ENCODE measurements around the gene SERPINE1.

Gene SERPINE1

DNA sequence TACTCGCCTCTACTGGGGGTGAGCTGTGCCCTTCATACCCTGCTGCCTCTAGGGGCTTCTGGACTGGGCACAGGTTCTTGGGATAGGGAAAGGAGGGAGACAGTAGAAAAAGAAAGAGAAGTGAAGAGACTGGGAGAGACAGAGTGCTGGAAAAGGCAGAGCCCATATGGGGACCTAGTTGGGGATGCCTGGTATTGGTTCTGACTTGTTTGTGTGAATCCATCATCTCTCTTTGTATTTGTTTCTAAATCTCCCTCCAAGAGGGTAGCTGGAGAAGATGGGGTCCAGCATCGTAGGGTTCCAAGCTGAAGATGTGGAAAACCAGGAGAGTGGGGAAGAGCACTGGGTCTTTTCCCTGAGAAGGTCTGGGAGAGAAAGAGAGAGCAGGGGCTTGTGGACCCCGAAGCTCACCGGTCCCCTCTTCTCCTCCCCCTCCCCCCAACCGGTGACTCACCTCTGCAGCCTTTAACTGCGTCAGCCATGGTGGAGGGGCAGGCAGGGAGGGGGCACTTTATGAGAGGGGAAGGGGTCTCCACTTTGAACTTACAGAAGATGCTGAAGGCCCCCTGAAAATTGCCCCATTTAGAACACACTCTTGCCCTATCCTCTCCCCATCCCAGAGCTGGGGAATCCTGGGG lies 41.6 kb downstream of the SERPINE1 start:
- H3K4me1 ChIP-seq (ENCODE audit: control insufficient read depth, insufficient read depth, low read length) = peaks cover 25% of the 10 kb centered on the region
- no peak overlapping the region for H3K9ac ChIP-seq (ENCODE audit: low read length)
- no peaks in the 10 kb centered on the region for H3K9me3 ChIP-seq (ENCODE audit: control insufficient read depth, low read length)
- no peaks in the 10 kb centered on the region for H3K36me3 ChIP-seq (ENCODE audit: control insufficient read depth, insufficient read depth, low read length, severe bottlenecking)
- peaks cover 70% of the 10 kb centered on the region for H3K27me3 ChIP-seq (replicated peaks; ENCODE audit: control insufficient read depth, insufficient read depth, low read length)
- DNase-seq (ENCODE audit: low read depth) = no peak
- no peak overlapping the region for H3K4me3 ChIP-seq (ENCODE audit: low read length)

GRCh38 chr7:101169110-101169837 lies 42.4 kb downstream of the SERPINE1 start:
- Histone ChIP-seq H3K4me3 (ENCODE audit: low read length) (no peak overlapping the region), H3K36me3 (ENCODE audit: control insufficient read depth, insufficient read depth, low read length, severe bottlenecking) (no peaks in the 10 kb centered on the region), H3K4me1 (ENCODE audit: control insufficient read depth, insufficient read depth, low read length) (peaks cover 21% of the 10 kb centered on the region), H3K9me3 (ENCODE audit: control insufficient read depth, low read length) (no peaks in the 10 kb centered on the region), H3K9ac (ENCODE audit: low read length) (no peak overlapping the region), H3K27me3 (replicated peaks; ENCODE audit: control insufficient read depth, insufficient read depth, low read length) (peaks cover 75% of the 10 kb centered on the region)
- DNase-seq (ENCODE audit: low read depth) = no peak

DNA sequence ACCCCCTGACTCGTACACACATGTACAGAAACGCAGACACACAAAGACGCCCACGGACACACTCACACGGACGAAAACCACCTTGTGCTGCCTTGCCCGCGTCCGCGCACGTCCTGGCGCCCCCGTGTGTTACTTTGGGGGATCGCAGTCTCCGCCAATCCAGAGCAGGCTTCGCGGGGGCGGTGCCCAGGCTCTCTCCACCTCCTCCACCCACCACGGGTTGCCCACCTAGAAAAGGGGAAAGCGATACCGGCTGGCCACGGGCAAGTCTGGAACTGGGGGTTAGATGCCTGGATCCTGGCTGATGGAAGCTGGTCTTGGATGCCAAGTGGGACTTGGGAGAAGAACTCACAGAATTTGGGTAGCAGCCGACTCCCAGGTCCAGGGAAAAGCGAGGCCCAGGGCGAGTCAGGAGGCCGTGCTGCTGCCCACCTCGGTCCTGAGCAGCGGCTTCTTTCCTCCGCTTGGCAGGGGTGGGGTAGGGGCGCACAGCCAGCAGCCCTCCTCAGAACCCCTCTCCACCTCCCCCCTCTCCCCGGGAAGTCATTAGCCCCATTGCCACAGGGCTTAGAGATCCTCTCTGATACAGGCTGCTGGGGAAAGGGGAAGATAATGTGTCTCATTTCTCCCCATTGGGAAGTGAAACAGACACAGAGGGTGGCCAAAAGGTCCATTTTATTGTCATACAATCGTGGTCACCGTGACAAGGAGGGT lies 43.1 kb downstream of the SERPINE1 start:
- DNase-seq (ENCODE audit: low read depth) = peak; percentile 87
- Histone ChIP-seq H3K36me3 (ENCODE audit: control insufficient read depth, insufficient read depth, low read length, severe bottlenecking) (no peaks in the 10 kb centered on the region), H3K4me1 (ENCODE audit: control insufficient read depth, insufficient read depth, low read length) (peaks cover 17% of the 10 kb centered on the region), H3K4me3 (ENCODE audit: low read length) (no peak overlapping the region), H3K9ac (ENCODE audit: low read length) (no peak overlapping the region), H3K27me3 (replicated peaks; ENCODE audit: control insufficient read depth, insufficient read depth, low read length) (peaks cover 80% of the 10 kb centered on the region), H3K9me3 (ENCODE audit: control insufficient read depth, low read length) (no peaks in the 10 kb centered on the region)

- H3K4me3 ChIP-seq (ENCODE audit: low read length) = no peak overlapping the region
- H3K9ac ChIP-seq (ENCODE audit: low read length) = no peak overlapping the region
- no peaks in the 10 kb centered on the region for H3K36me3 ChIP-seq (ENCODE audit: control insufficient read depth, insufficient read depth, low read length, severe bottlenecking)
- H3K4me1 ChIP-seq (ENCODE audit: control insufficient read depth, insufficient read depth, low read length) = peaks cover 12% of the 10 kb centered on the region
- no peaks in the 10 kb centered on the region for H3K9me3 ChIP-seq (ENCODE audit: control insufficient read depth, low read length)
- H3K27me3 ChIP-seq (replicated peaks; ENCODE audit: control insufficient read depth, insufficient read depth, low read length) = peaks cover 85% of the 10 kb centered on the region
- DNase-seq (ENCODE audit: low read depth) = no peak
These were observed 43.9 kb downstream of the SERPINE1 start for GRCh38 chr7:101170617-101171441.

DNA sequence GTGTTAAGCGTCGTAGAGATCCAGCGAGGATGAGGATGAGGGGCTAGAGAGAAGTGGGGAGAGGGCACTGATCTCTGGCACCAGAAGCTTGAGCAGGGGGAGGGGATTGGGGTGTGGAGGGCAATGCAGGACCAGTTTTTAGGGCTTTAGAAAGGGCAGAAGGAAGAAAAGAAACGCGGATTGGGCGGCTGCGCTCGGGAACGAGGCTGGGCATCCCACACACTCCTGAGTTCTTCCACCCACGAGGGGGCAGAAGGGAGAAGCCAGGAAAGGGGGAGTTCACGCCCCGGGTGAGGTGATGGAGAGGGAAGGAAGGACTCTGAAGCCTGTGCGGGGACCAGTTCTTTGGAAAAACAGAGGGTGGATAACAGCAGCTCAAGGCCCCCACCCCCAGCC lies 44.5 kb downstream of the SERPINE1 start:
- no peak overlapping the region for H3K4me3 ChIP-seq (ENCODE audit: low read length)

DNA sequence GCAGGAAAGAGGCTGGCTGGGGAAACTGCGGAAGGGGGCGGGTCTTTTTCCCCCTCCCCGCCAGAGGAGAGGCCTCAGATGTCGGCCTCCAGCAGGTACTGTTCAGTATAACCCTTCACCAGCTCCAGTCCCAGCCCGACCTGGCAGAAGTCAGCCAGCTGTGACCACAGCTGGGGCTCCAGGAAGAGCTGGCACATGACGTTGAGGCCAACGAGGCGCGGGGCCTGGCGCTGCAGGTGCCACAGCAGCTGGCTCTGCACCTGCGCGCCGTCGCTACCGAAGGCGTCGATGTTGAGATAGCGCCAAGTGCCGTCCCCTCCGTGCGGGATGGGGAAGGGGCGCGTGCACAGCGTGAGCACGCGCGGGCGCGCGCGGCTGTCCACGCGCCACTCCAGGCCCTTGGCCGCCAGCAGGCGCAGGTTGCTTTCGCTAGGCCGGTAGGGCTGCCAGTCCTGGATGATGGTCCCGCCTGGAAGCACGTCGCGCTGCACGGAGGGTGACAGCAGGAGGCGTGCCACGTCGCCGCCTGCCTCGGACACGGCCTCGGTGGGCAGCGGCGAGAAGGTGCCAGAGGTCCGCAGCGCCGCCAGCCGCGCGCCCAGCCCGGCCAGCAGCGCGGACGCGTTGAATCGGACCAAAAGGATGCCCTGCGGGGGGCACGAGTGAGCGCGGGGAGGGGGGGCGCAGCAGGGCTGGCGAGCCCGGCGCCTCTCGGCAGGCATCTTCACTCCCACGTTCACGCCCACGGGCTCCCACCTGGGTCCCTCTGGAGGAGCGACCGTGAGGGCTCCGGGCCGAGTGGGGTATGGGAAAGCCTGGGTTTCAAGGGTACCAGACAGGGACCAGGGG lies 45.3 kb downstream of the SERPINE1 start:
- H3K36me3 ChIP-seq (ENCODE audit: control insufficient read depth, insufficient read depth, low read length, severe bottlenecking) = no peaks in the 10 kb centered on the region
- no peak overlapping the region for H3K4me3 ChIP-seq (ENCODE audit: low read length)
- DNase-seq (ENCODE audit: low read depth) = no peak

More for the DNA sequence above, 44.5 kb downstream of the SERPINE1 start:
- H3K9me3 ChIP-seq (ENCODE audit: control insufficient read depth, low read length) = no peaks in the 10 kb centered on the region
- H3K9ac ChIP-seq (ENCODE audit: low read length) = no peak overlapping the region
- DNase-seq (ENCODE audit: low read depth) = peak; percentile 37
- no peaks in the 10 kb centered on the region for H3K36me3 ChIP-seq (ENCODE audit: control insufficient read depth, insufficient read depth, low read length, severe bottlenecking)
- H3K4me1 ChIP-seq (ENCODE audit: control insufficient read depth, insufficient read depth, low read length) = peaks cover 11% of the 10 kb centered on the region
- H3K27me3 ChIP-seq (replicated peaks; ENCODE audit: control insufficient read depth, insufficient read depth, low read length) = peaks cover 85% of the 10 kb centered on the region

DNA sequence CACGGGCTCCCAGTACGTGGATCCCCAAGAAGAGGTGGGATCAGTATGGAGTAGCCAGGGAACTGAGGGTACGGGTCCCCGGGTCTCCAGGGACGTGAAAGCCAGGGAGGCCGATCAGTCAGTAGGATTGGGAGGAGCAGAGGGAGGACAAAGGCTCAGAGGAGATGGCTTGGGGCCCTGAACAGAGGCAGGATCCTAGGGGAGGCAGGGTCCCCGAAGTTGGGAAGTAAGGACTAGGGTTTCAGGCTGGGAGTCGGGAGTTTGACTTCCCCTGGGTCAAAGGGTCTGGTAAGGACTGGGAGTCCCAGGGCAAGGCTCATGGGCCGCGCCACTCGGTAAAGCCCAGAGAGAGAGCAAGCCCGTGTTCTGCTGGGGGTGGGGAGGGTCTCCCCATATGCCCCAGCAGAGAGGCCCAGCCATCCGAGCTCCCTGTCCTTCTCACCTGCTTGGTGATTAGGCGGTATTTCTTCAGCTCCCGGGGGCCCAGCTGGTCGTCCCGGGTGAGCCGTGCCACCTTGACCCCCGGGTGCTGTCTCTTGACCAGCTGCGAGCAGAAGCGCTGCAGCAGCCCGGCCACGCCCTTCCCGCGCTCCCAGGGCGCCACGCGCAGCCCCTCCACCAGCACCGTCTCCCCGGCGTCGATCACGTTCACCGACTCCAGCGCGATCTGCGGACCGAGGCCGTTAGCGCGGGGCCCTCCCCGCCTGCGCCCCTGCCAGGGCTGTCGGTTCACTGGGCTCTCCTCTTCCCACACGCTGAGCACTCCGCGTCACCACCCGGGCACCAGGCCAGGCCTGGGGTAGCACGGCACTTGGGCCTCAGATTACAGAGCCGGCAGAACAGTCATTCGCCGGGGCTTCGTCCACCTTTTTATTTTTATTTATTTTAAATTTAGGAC lies 46.2 kb downstream of the SERPINE1 start:
- no peak overlapping the region for H3K9ac ChIP-seq (ENCODE audit: low read length)
- H3K4me3 ChIP-seq (ENCODE audit: low read length) = peak overlapping the region; percentile 56
- DNase-seq (ENCODE audit: low read depth) = peak; percentile 92
- H3K9me3 ChIP-seq (ENCODE audit: control insufficient read depth, low read length) = no peaks in the 10 kb centered on the region
- H3K4me1 ChIP-seq (ENCODE audit: control insufficient read depth, insufficient read depth, low read length) = peaks cover 11% of the 10 kb centered on the region
- H3K27me3 ChIP-seq (replicated peaks; ENCODE audit: control insufficient read depth, insufficient read depth, low read length) = peaks cover 89% of the 10 kb centered on the region
- H3K36me3 ChIP-seq (ENCODE audit: control insufficient read depth, insufficient read depth, low read length, severe bottlenecking) = no peaks in the 10 kb centered on the region

More for the DNA sequence above, 45.3 kb downstream of the SERPINE1 start:
- Histone ChIP-seq H3K4me1 (ENCODE audit: control insufficient read depth, insufficient read depth, low read length) (peaks cover 11% of the 10 kb centered on the region), H3K9me3 (ENCODE audit: control insufficient read depth, low read length) (no peaks in the 10 kb centered on the region), H3K9ac (ENCODE audit: low read length) (no peak overlapping the region), H3K27me3 (replicated peaks; ENCODE audit: control insufficient read depth, insufficient read depth, low read length) (peaks cover 88% of the 10 kb centered on the region)

DNA sequence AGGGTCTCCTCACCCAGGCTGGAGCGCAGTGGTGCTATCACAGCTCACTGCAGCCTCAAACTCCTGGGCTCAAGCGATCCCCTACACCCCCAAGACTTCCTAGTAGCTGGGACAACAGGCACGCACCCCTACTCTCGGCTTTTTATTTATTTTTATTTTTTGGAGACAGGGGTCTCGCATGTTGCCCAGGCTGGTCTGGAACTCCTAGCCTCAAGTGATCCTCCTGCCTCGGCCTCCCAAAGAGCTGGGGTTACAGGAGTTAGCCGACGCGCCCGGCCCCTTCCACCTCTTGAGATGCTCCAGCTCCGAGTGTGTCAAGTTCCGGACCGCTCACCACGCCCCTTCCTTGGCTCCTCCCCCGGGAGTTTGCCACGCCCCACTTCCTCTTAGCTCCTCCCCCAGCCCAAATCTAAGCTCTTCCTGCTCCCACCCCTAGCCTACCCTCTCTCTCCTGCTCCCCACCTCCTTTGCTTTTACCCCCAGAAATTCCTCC lies 46.9 kb downstream of the SERPINE1 start:
- H3K9ac ChIP-seq (ENCODE audit: low read length) = no peak overlapping the region
- peaks cover 11% of the 10 kb centered on the region for H3K4me1 ChIP-seq (ENCODE audit: control insufficient read depth, insufficient read depth, low read length)
- peak; percentile 76 for DNase-seq (ENCODE audit: low read depth)
- no peaks in the 10 kb centered on the region for H3K9me3 ChIP-seq (ENCODE audit: control insufficient read depth, low read length)
- peaks cover 85% of the 10 kb centered on the region for H3K27me3 ChIP-seq (replicated peaks; ENCODE audit: control insufficient read depth, insufficient read depth, low read length)
- no peak overlapping the region for H3K4me3 ChIP-seq (ENCODE audit: low read length)
- H3K36me3 ChIP-seq (ENCODE audit: control insufficient read depth, insufficient read depth, low read length, severe bottlenecking) = no peaks in the 10 kb centered on the region

DNA sequence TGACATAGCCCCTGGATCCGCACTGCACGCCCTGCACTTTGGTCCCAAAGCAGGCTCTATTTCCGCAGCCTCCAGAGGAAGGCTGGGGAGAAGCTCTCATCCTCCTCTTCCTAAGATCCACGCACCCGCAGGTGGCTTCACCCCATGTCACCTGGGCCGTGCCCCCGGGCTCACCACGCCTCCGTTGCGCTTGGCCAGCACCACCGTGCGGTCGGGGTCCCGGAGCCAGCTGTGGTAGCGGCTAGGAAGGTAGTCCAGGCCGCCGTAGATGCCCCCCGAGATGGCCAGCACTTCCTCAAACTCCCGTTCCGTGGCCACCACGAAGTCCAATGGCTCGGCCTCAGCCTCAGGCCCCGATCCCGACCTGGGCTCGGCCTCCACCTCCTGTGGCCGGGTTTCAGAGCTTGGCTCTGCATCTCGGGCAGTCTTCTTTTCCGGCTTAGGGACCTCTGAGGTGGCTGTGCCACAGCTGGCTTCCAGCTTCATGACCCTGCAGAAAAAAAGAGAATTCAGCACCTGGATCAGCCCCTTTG lies 47.5 kb downstream of the SERPINE1 start:
- peaks cover 82% of the 10 kb centered on the region for H3K27me3 ChIP-seq (replicated peaks; ENCODE audit: control insufficient read depth, insufficient read depth, low read length)
- H3K4me1 ChIP-seq (ENCODE audit: control insufficient read depth, insufficient read depth, low read length) = peaks cover 11% of the 10 kb centered on the region
- no peak for DNase-seq (ENCODE audit: low read depth)
- H3K4me3 ChIP-seq (ENCODE audit: low read length) = no peak overlapping the region
- no peaks in the 10 kb centered on the region for H3K36me3 ChIP-seq (ENCODE audit: control insufficient read depth, insufficient read depth, low read length, severe bottlenecking)
- no peak overlapping the region for H3K9ac ChIP-seq (ENCODE audit: low read length)
- no peaks in the 10 kb centered on the region for H3K9me3 ChIP-seq (ENCODE audit: control insufficient read depth, low read length)

Data from adipocyte (in vitro differentiated cells).